OCI-M1 (cell line): ENCODE results near the gene PTER.

Experiments used
- DNase-seq: peaks from one replicate; lab custom pipeline; 2025; lab: John Stamatoyannopoulos, UW

The PTER gene

GRCh38 chr10:16472828-16473227, 36.0 kb downstream of the PTER start:
- DNase-seq = no peak

GRCh38 chr10:16477757-16478156, 40.9 kb downstream of the PTER start:
- no peak for DNase-seq

GRCh38 chr10:16478801-16479200, 42.0 kb downstream of the PTER start:
- no peak for DNase-seq

- DNase-seq = no peak
Observed at GRCh38 chr10:16481052-16481728, 44.4 kb downstream of the PTER start.

GRCh38 chr10:16483241-16483917, 46.6 kb downstream of the PTER start:
- DNase-seq = no peak

- DNase-seq = no peak
Observed at GRCh38 chr10:16490511-16490910, 53.7 kb downstream of the PTER start.

GRCh38 chr10:16491933-16492332, 55.1 kb downstream of the PTER start:
- no peak for DNase-seq

- no peak for DNase-seq
Observed at GRCh38 chr10:16493884-16494536, 57.2 kb downstream of the PTER start.

GRCh38 chr10:16497911-16498310, 61.1 kb downstream of the PTER start:
- no peak for DNase-seq

GRCh38 chr10:16505161-16505560, 68.4 kb downstream of the PTER start:
- no peak for DNase-seq

- DNase-seq = no peak
Observed at GRCh38 chr10:16509996-16510395, 73.2 kb downstream of the PTER start.

- DNase-seq = no peak
Observed at GRCh38 chr10:16510843-16511242, 74.0 kb downstream of the PTER start.

GRCh38 chr10:16518822-16519221, 82.0 kb downstream of the PTER start:
- DNase-seq = no peak

- no peak for DNase-seq
Observed at GRCh38 chr10:16519250-16519907, 82.6 kb downstream of the PTER start.

GRCh38 chr10:16519908-16520861, 83.4 kb downstream of the PTER start:
- DNase-seq = no peak

GRCh38 chr10:16520900-16521299, 84.1 kb downstream of the PTER start:
- DNase-seq = no peak

- DNase-seq = no peak
Observed at GRCh38 chr10:16521311-16522016, 84.7 kb downstream of the PTER start, which contains the start of gene C1QL3. TSS of gene C1QL3 (minus strand) at chr10:16521879. CDS start at chr10:16521065, 814 bp downstream.

GRCh38 chr10:16527452-16527851, 90.6 kb downstream of the PTER start:
- no peak for DNase-seq

GRCh38 chr10:16529853-16530252, 93.0 kb downstream of the PTER start:
- DNase-seq = no peak

GRCh38 chr10:16536155-16536554, 99.3 kb downstream of the PTER start:
- no peak for DNase-seq

GRCh38 chr10:16544099-16544498, 107.3 kb downstream of the PTER start:
- DNase-seq = no peak
